GM18507 (cell line): ENCODE results near the gene CIART.
"Not testable (repeated sequence)": the region's sequence is repeated elsewhere in the genome, so short reads cannot be mapped to it uniquely, and the experiment has no call there.

Experiments
- DNase-seq: peaks from one replicate; pipeline ENCODE4 v3.0.0; 2011; ENCODE audit warnings: low read depth; ENCODE audit not compliant: insufficient read length; ENCODE audit errors: extremely low spot score
- FAIRE-seq: peaks from 2 replicates; lab custom pipeline; 2011; peaks lifted over from hg19 to GRCh38; lab: Jason Lieb, UNC

The CIART gene

DNA sequence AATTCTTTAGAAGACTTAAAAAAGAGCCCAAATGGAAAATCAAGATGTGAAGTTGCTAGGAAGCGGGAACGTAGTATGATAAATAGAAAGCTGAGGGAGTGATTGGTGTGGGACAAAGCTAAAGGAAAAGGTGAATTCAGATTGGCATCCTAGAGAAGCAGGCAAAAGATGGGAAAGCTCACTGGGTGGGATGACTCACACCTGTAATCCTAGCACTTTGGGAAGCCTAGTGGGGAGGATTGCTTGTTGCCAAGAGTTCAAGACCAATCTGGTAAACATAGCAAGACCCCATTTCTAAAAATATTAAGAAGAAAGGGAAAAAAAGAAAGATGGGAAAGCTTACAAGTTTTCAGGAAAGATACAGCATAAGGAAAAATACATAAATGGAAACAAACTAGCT lies 13.1 kb downstream of the CIART start:
- no peak for DNase-seq

DNA sequence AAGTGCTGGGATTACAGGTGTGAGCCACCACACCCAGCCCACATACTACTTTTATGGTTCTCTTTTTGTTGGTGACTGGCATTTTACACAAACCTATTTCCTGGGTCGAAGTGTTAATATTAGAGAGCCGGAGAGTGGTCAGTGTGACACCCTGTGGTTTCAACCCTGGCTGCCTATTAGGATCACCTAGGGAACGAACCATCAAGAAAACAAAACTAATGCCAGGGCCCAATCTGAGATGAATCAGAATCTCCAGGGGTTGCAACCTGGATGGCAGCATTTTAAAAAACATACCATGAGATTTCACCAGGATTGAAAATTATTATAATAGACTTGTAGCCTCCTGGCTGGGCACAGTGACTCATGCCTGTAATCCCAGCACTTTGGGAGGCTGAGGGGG lies 17.4 kb downstream of the CIART start:
- no peak for DNase-seq
- FAIRE-seq = no peak

More for the DNA sequence above, 13.1 kb downstream of the CIART start:
- FAIRE-seq = no peak

DNA sequence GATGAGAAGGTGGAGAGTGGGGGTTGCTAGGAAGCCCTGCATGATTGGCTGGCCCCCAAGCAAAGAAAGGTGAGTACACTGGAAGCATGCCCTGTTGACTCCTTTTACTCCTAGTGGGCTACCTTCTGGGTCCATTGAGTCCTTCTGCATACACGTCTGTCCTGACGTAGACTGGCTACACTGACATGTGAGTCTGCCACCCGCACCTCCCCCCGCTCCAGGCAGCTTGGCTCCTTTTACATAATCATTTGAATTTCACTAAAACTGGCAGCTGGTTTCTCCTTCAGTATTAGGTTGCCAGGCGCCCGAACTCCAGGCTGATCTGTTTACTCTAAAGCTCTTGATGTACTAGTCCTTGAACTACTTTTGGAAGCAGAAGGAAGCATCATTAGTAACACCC lies 20.0 kb downstream of the CIART start:
- DNase-seq (no peak), FAIRE-seq (no peak)

DNA sequence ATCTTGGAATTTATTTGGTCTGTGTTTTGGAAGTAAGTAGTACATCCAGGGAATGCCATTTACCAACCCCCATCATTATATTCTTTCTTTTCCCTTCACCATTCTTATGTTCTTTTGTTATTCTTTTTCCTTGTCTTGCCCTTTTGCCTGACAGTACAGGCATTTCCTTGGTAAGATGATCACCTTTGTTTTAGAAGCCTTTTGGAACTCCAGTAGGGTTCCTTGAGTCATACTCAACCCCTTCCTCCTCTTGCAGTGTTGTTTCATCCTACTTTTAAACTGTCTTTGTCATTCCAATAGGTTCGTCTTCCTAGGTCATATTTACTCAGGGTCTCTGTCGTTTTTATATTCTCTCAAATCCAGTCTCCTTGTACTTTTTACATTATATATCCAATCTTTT lies 20.5 kb downstream of the CIART start:
- FAIRE-seq (no peak), DNase-seq (no peak)

DNA sequence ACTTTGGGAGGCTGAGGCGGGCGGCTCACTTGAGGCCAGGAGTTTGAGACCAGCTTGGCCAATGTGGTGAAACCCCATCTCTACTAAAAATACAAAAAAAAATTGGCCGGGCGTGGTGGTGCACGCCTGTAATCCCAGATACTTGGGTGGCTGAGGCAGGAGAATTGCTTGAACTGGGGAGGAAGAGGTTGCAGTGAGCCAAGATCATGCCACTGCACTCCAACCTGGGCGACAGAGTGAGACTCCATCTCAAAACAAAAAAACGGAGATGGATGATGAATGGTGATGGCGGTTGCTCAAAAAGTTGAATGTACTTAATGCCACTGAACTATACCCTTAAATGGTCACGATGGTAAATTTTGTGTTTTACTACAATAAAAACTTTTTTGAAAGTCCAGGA lies 26.2 kb downstream of the CIART start:
- DNase-seq, FAIRE-seq: not testable (repeated sequence)

DNA sequence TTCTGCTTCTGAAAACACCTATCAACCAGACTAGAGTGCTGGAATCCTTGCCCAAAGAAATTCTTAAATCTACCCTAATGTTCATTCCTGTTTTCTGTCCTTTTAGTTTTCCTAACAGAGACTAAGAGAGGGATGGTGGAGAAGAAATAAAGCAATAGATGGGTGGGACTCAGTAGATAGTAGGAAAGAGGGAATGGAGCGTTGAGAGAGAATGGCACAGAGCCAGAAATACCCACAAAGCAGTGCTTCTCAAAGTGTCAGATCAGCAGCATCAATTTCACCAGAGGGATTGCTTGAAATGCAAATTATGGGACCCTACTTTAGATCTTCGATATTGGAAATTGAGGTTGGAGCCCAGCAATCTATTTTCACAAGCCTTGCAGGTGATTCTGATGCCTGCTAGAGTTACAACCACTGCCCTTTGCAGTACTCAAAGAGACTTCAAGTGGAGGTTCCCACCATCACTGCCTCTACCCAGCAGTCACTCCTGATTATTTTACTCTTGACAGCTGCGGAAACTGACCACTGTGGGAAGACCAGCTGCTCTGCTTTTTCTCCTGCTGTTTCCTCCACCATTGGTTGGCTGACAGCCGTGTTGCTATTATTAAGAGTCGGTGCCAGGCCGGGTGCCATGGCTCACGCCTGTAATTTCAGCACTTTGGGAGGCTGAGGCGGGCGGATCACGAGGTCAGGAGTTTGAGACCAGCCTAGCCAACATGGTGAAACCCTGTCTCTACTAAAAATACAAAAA lies 27.6 kb downstream of the CIART start:
- no peak for FAIRE-seq
- DNase-seq = no peak

DNA sequence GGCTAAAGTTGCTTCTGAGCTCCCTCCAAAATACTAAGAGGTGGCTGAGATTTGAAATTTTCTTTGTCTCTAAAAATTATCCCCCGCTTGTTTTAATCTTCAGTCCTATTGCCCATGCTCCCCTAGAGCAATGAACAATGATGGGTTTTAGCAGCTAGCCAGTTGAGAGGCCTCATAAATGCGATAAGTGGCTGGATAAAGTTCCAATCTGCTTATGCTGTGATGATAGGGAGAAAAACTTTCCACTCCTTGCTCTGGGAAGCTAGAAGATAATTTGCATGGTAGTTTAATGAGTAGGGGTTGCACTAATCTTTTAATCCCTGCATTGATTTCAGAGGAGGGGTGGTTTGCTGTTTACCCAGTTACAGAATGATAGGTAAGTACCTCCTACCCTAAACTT lies 29.4 kb downstream of the CIART start:
- no peak for DNase-seq
- no peak for FAIRE-seq

DNA sequence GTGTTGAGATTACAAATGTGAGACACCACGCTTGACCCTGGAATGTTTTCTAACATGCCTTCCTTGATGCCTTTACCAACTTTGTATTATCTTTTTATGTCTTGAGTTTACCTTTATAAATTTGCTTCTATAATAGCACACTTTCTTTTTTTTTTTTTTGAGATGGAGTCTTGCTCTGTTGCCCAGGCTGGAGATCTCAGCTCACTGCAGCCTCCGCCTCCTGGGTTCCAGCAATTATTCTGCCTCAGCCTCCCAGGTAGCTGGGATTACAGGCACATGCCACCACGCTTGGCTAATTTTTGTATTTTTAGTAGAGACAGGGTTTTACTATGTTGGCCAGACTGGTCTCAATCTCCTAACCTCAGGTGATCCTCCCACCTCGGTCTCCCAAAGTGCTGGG lies 32.3 kb downstream of the CIART start:
- not testable (repeated sequence) for FAIRE-seq, DNase-seq

DNA sequence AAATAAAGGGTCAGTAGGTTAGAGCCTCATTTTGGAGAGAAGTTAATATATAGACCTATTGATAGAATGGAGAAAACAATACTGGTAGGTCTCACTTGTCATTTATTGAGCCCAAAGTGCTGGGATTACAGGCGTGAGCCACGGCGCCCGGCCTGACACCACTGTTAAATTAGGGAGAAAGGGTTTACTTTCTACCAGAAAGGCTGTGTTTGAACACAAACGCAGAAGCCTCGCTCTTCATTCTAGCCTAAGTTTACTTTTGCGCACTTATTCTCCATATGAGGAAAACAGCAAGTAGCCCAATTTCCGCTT lies 38.3 kb downstream of the CIART start:
- FAIRE-seq (no peak), DNase-seq (no peak)

DNA sequence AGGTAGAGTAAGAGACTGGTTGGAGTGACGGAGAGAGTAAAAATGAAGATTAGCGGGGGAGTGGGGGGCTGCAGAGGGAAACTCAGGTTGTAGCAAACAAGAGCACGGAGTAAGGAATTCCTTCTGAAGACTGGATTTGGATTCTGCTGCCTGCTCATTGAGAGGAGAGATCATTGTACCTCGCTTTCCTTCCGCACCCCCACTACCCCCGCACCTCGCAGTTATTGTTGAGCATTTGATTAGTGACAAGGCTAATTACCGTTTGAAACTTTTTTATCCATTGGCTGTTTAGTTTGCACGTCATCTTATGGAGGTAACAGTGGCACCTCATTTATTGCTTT lies 39.4 kb downstream of the CIART start:
- DNase-seq (no peak), FAIRE-seq (no peak)

DNA sequence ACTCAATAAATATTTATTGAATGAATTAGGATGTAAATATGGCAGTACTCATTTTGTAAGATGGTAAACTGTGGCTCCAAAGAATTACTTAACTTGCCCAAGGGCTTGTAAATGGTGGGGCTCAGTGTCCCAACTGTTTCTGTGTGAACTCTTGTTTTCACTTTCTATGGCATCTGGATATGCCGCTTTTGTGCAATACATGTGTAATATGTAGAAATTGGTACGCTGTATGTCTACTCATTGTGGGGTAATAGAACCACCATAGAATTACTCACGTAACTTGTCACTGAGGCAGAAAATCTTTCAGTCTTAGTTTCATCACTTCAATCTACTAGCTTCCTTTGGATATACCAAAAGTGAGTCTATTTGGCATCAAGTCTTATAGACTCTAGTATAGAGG lies 40.0 kb downstream of the CIART start:
- DNase-seq = no peak
- no peak for FAIRE-seq

DNA sequence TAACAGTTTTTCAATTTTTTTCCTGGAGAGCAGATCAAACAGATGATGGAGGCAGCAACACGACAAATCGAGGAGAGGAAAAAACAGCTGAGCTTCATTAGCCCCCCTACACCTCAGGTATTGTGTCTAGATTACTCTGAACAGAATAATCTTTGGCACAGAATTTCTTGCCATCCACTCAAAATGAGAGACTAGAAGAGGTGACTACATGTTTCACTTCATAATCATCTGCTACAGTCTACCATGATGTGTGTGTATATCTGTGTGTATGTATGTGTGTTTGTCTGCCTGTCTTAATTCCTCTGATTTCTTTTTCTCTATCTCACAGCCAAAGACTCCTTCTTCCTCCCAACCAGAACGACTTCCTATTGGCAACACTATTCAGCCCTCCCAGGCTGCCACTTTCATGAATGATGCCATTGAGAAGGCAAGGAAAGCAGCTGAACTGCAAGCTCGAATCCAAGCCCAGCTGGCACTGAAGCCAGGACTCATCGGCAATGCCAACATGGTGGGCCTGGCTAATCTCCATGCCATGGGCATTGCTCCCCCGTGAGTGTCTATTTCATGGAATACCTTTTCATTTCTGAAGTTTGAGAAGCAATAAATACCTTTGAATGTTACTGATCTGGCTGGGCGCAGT lies 50.4 kb downstream of the CIART start:
- DNase-seq (no peak), FAIRE-seq (no peak)
